ENCODE data around the gene ATP8A2. TPM values are rescaled to one million over a fixed set of nuclear protein-coding genes. Genes with fewer than 3 reads are reported as not detected.

The ATP8A2 gene
- total and polyA plus RNA-seq, 2 of the 8 experiments (the other 6 are each of a cell fraction or from before 2014, with no cell fraction given) = 2.4 to 8.3 TPM

DNA sequence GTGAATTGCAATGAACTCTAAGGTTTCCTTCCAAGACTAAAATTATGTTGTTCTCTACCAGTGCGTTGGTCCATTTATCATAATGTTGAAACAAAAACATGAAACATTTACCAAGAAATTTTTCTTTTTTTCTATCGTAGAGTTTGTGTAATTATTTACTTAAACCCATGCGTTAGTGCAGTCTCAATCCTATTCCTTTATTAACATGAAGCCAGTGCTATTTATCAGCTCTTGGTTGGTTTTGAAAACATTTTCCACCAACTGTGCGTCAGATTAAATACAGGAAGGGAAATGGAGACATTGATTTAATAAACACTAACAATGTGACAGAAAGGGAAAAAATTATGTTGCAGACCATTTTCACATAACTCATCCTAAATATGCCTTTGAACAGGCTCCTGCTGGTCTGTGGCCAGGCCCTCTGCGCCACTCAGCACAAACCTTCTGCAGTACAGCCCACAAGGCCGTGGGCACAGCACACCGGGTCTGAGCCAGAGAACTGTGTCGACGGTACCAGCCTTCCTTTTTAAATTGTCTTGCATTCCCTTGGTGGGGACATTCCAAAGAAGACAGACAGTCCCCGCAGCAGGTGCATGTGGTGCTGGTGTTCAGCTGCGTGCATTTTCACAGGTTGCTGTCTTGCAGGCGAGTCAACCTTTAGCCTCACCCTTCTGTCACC is 544.2 kb downstream of the ATP8A2 start:
- H3K4me1 ChIP-seq (replicated peaks in 1 of 4; ENCODE audit: control insufficient read depth in 3 of 4, insufficient read depth in 4 of 4, low read length in 3 of 4) = peaks cover 3 to 15% (median 7%) of the 10 kb centered on the region in 4 experiments; a peak in 5 of 7 replicates
- no peak overlapping the region for H3K23ac ChIP-seq (ENCODE audit: insufficient read length)
- H3K56ac ChIP-seq (replicated peaks; ENCODE audit: insufficient read length, low read depth, low read length) = no peak overlapping the region
- H4K5ac ChIP-seq (ENCODE audit: insufficient read length, low read depth, low read length) = no peak overlapping the region
- CTCF ChIA-PET (ENCODE audit: partially characterized antibody) = interaction anchor here (1.2 kb wide), 1 partner anchor 121 kb away, joined by 3 read pairs; no protein-coding TSS in a partner anchor
- no peak overlapping the region for H4K8ac ChIP-seq (ENCODE audit: extremely low read depth, insufficient read depth, low read length)
- H3K14ac ChIP-seq (ENCODE audit: insufficient read length) = no peak overlapping the region
- H3K23me2 ChIP-seq (ENCODE audit: low read depth, low read length) = peaks cover 4% of the 10 kb centered on the region; the same call in 1 of the 2 replicates
- H3K9ac ChIP-seq (replicated peaks in 1 of 4; ENCODE audit: extremely low read depth in 1 of 4, low read depth in 3 of 4, low read length in 3 of 4) = no peak overlapping the region
- H3K79me1 ChIP-seq (ENCODE audit: low read depth, low read length) = no peaks in the 10 kb centered on the region
- DNase-seq (ENCODE audit: low read depth in 1 of 2, low spot score in 2 of 2) = no peak
- H2AK5ac ChIP-seq (ENCODE audit: low read depth, low read length) = peak overlapping the region; percentile 17; the same call in 1 of the 2 replicates
- H4K20me1 ChIP-seq (replicated peaks in 1 of 2; ENCODE audit: control insufficient read depth in 1 of 2, insufficient read depth in 2 of 2, low read length in 2 of 2) = no peaks in the 10 kb centered on the region
- no peak overlapping the region for H3K27ac ChIP-seq (ENCODE audit: low read depth, low read length)
- H3K4me3 ChIP-seq (ENCODE audit: extremely low read depth in 1 of 4, insufficient read depth in 2 of 4, low read depth in 3 of 4, low read length in 4 of 4) = no peak overlapping the region
- H3K27me3 ChIP-seq (replicated peaks in 1 of 4; ENCODE audit: control insufficient read depth in 3 of 4, extremely low read depth in 1 of 4, insufficient read depth in 3 of 4, low read length in 3 of 4) = peaks cover 0 to 1% (median 0%) of the 10 kb centered on the region in 4 experiments; a peak in 2 of 7 replicates
- no peak overlapping the region; the same call in 1 of the 2 replicates for H2BK12ac ChIP-seq (ENCODE audit: low read depth, low read length)
- no peak overlapping the region for H3K4me2 ChIP-seq (ENCODE audit: insufficient read depth in 1 of 2, low read depth in 2 of 2, low read length in 2 of 2)
- peak; percentile 45 for FAIRE-seq
- H3K18ac ChIP-seq (ENCODE audit: extremely low read depth, low read length) = 0 out of 2 replicates have a peak overlapping the region, but pooled peaks have one; percentile 56
- H2BK120ac ChIP-seq (replicated peaks; ENCODE audit: low read depth, low read length) = no peak overlapping the region
- H4K91ac ChIP-seq (replicated peaks; ENCODE audit: insufficient read length, low read length) = no peak overlapping the region
- POLR2A ChIA-PET (ENCODE audit: partially characterized antibody) = no interaction called here
- WGBS, 2 experiments (ENCODE audit: extremely low coverage in 1 of 2, insufficient coverage in 1 of 2, insufficient read length in 1 of 2, insufficient replicate concordance in 2 of 2, low coverage in 1 of 2, low lambda C conversion rate in 2 of 2, missing lambda C conversion rate in 1 of 2) = 88% methylated on average over 12 of the region's 12 CpGs; no CpG with 5 or more reads in 1 of the 2 experiments
- no peak overlapping the region for H3K4ac ChIP-seq (replicated peaks; ENCODE audit: insufficient read length, low read depth, low read length)
- H2BK20ac ChIP-seq (ENCODE audit: low read length) = peak overlapping the region; percentile 40; the same call in 1 of the 2 replicates
- no peaks in the 10 kb centered on the region for H3K9me3 ChIP-seq (ENCODE audit: insufficient read depth in 2 of 2, low read depth in 1 of 2, low read length in 1 of 2)
- no peak overlapping the region for H2BK5ac ChIP-seq (ENCODE audit: low read depth, low read length)
- no peak overlapping the region for H2AFZ ChIP-seq (ENCODE audit: low read length)
- H3K36me3 ChIP-seq (ENCODE audit: control insufficient read depth in 2 of 4, insufficient read depth in 4 of 4, low read length in 3 of 4) = no peaks in the 10 kb centered on the region
- H3K79me2 ChIP-seq (ENCODE audit: control insufficient read depth in 1 of 2, insufficient read depth in 2 of 2, low read length in 2 of 2) = no peaks in the 10 kb centered on the region
- H2BK15ac ChIP-seq (ENCODE audit: low read length) = peak overlapping the region; percentile 75; the same call in 1 of the 2 replicates
- no peak for TF ChIP-seq FOSL1 (IDR thresholded peaks at IDR 0.05; ENCODE audit: insufficient read depth, low read depth, low read length)
- TF ChIP-seq SAP30 (IDR thresholded peaks at IDR 0.05; ENCODE audit: insufficient read depth, insufficient replicate concordance, low read length) = no peak
- no peak for TF ChIP-seq NANOG (IDR thresholded peaks at IDR 0.05; ENCODE audit: insufficient read depth, low read depth, low read length, poor library complexity, severe bottlenecking)
- TF ChIP-seq RXRA (IDR thresholded peaks at IDR 0.05; ENCODE audit: insufficient read depth, low read depth, low read length) = no peak
- TF ChIP-seq, protein P1, sequence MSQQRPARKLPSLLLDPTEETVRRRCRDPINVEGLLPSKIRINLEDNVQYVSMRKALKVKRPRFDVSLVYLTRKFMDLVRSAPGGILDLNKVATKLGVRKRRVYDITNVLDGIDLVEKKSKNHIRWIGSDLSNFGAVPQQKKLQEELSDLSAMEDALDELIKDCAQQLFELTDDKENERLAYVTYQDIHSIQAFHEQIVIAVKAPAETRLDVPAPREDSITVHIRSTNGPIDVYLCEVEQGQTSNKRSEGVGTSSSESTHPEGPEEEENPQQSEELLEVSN (IDR thresholded peaks at IDR 0.05) = no peak
- TF ChIP-seq TAF1 (IDR thresholded peaks at IDR 0.05; ENCODE audit: low read depth, low read length) = no peak
- no peak for TF ChIP-seq KDM4A (IDR thresholded peaks at IDR 0.05; ENCODE audit: low read depth, low read length, severe bottlenecking)
- TF ChIP-seq SP4 (IDR thresholded peaks at IDR 0.05; ENCODE audit: low read length) = no peak
- TF ChIP-seq MAFK (IDR thresholded peaks at IDR 0.05; ENCODE audit: low read depth, low read length) = no peak
- TF ChIP-seq RBBP5 (IDR thresholded peaks at IDR 0.05; ENCODE audit: borderline replicate concordance, low read depth, low read length) = no peak
- TF ChIP-seq TCF12 (IDR thresholded peaks at IDR 0.05; ENCODE audit: low read depth, low read length) = no peak
- no peak for TF ChIP-seq SP1 (IDR thresholded peaks at IDR 0.05; ENCODE audit: low read depth, low read length)

All from H1 (cell line).